DOHH2 (cell line): ENCODE data around the gene COL4A3.

ENCODE experiments used
- H3F3A ChIP-seq: fragments of 200-600 bp; sonication (generic), shearing (Covaris generic); 2 replicates; pipeline ENCODE4 v1.6.0; 2016; ENCODE audit warnings: antibody characterized with exemption, mild to moderate bottlenecking; ENCODE audit not compliant: control insufficient read depth, insufficient read depth
- H3K27ac ChIP-seq: fragments of 200-600 bp; sonication (generic); 2 replicates; pipeline ENCODE4 v1.5.1; 2014; ENCODE audit warnings: low read depth, mild to moderate bottlenecking, low read length, moderate library complexity
- H3K27me3 ChIP-seq: fragments of 200-600 bp; sonication (generic); 2 replicates; pipeline ENCODE4 v1.6.1; 2014; ENCODE audit warnings: mild to moderate bottlenecking, low read length, mixed read lengths; ENCODE audit not compliant: control insufficient read depth
- H3K36me3 ChIP-seq: fragments of 200-600 bp; sonication (generic); 2 replicates; pipeline ENCODE4 v1.6.1; 2014; ENCODE audit warnings: mild to moderate bottlenecking, low read length, moderate library complexity, mixed read lengths; ENCODE audit not compliant: control insufficient read depth
- H3K4me1 ChIP-seq: fragments of 200-600 bp; sonication (generic); 2 replicates; pipeline ENCODE4 v1.6.1; 2014; ENCODE audit warnings: mild to moderate bottlenecking, low read length, mixed read lengths; ENCODE audit not compliant: control insufficient read depth
- H3K4me2 ChIP-seq: fragments of 200-600 bp; sonication (generic); 2 replicates; pipeline ENCODE4 v1.6.0; 2014; ENCODE audit warnings: mild to moderate bottlenecking, low read length, moderate library complexity
- H3K4me3 ChIP-seq: fragments of 200-600 bp; sonication (generic); 2 replicates; pipeline ENCODE4 v1.5.1; 2014; ENCODE audit warnings: mild to moderate bottlenecking, low read length, mixed read lengths
- H3K79me2 ChIP-seq: fragments of 200-600 bp; sonication (generic); 2 replicates; pipeline ENCODE4 v1.6.1; 2014; ENCODE audit warnings: mild to moderate bottlenecking, low read length, mixed read lengths; ENCODE audit not compliant: control insufficient read depth
- H3K9me2 ChIP-seq: fragments of 200-600 bp; sonication (generic); replicated peaks from 2 replicates; pipeline ENCODE4 v1.6.1; 2014; ENCODE audit warnings: mild to moderate bottlenecking, low read length, mixed read lengths; ENCODE audit not compliant: control insufficient read depth
- H3K9me3 ChIP-seq: fragments of 200-600 bp; sonication (generic); 2 replicates; pipeline ENCODE4 v1.6.1; 2014; ENCODE audit warnings: antibody characterized with exemption, low read length, mixed read lengths; ENCODE audit not compliant: control insufficient read depth, insufficient read depth
- H4K20me1 ChIP-seq: fragments of 200-600 bp; sonication (generic); 2 replicates; pipeline ENCODE4 v1.6.0; 2014; ENCODE audit warnings: low read depth, mild to moderate bottlenecking, antibody characterized with exemption, low read length, moderate library complexity; ENCODE audit not compliant: control insufficient read depth, insufficient read depth
- EZH2phosphoT487 ChIP-seq: fragments of 200-600 bp; sonication (generic); IDR thresholded peaks from 2 replicates; pipeline ENCODE4 v1.6.1; 2017; ENCODE audit warnings: borderline replicate concordance, mild to moderate bottlenecking, antibody characterized with exemption, low read length, moderate library complexity, mixed read lengths
- TF ChIP-seq, protein P1 (sequence below): fragments of 200-600 bp; sonication (generic); IDR thresholded peaks from one replicate; pipeline ENCODE4 v1.5.1; 2014; ENCODE audit warnings: antibody characterized with exemption, mild to moderate bottlenecking, low read depth, low read length; ENCODE audit not compliant: poor library complexity, severe bottlenecking

Gene COL4A3

GRCh38 chr2:227252831-227253230 lies 88.4 kb downstream of the COL4A3 start:
- Histone ChIP-seq H3K4me2 (no peak overlapping the region), H3K27ac (no peak overlapping the region), H3K9me2 (no peaks in the 10 kb centered on the region), H3K36me3 (no peaks in the 10 kb centered on the region), H3K9me3 (no peaks in the 10 kb centered on the region), H3K4me1 (no peaks in the 10 kb centered on the region), H3K27me3 (no peaks in the 10 kb centered on the region), H3F3A (no peaks in the 10 kb centered on the region), H3K79me2 (no peaks in the 10 kb centered on the region), H4K20me1 (no peaks in the 10 kb centered on the region), H3K4me3 (no peak overlapping the region)
- TF ChIP-seq EZH2phosphoT487, result no peak
- TF ChIP-seq, protein P1, sequence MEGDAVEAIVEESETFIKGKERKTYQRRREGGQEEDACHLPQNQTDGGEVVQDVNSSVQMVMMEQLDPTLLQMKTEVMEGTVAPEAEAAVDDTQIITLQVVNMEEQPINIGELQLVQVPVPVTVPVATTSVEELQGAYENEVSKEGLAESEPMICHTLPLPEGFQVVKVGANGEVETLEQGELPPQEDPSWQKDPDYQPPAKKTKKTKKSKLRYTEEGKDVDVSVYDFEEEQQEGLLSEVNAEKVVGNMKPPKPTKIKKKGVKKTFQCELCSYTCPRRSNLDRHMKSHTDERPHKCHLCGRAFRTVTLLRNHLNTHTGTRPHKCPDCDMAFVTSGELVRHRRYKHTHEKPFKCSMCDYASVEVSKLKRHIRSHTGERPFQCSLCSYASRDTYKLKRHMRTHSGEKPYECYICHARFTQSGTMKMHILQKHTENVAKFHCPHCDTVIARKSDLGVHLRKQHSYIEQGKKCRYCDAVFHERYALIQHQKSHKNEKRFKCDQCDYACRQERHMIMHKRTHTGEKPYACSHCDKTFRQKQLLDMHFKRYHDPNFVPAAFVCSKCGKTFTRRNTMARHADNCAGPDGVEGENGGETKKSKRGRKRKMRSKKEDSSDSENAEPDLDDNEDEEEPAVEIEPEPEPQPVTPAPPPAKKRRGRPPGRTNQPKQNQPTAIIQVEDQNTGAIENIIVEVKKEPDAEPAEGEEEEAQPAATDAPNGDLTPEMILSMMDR, result no peak

GRCh38 chr2:227256605-227257004 lies 92.2 kb downstream of the COL4A3 start:
- Histone ChIP-seq H3K4me2 (no peak overlapping the region), H3K27me3 (no peaks in the 10 kb centered on the region), H3K27ac (no peak overlapping the region), H3K4me3 (no peak overlapping the region), H3K36me3 (no peaks in the 10 kb centered on the region), H3K9me2 (no peaks in the 10 kb centered on the region), H3K4me1 (no peaks in the 10 kb centered on the region), H3K79me2 (no peaks in the 10 kb centered on the region), H3K9me3 (no peaks in the 10 kb centered on the region), H3F3A (no peaks in the 10 kb centered on the region), H4K20me1 (no peaks in the 10 kb centered on the region)
- TF ChIP-seq, protein P1, result no peak
- no peak for TF ChIP-seq EZH2phosphoT487

- Histone ChIP-seq H3K27ac (no peak overlapping the region), H3K9me2 (no peaks in the 10 kb centered on the region), H3K4me3 (no peak overlapping the region), H3K4me2 (no peak overlapping the region), H3F3A (no peaks in the 10 kb centered on the region), H3K27me3 (no peaks in the 10 kb centered on the region), H3K9me3 (no peaks in the 10 kb centered on the region), H4K20me1 (no peaks in the 10 kb centered on the region), H3K4me1 (no peaks in the 10 kb centered on the region), H3K79me2 (no peaks in the 10 kb centered on the region), H3K36me3 (no peaks in the 10 kb centered on the region)
- TF ChIP-seq, protein P1, result no peak
- no peak for TF ChIP-seq EZH2phosphoT487
These were observed 93.4 kb downstream of the COL4A3 start for GRCh38 chr2:227257820-227258219.

- Histone ChIP-seq H3K36me3 (no peaks in the 10 kb centered on the region), H3K9me2 (no peaks in the 10 kb centered on the region), H3K4me1 (no peaks in the 10 kb centered on the region), H3K4me2 (no peak overlapping the region), H3K27me3 (no peaks in the 10 kb centered on the region), H3K9me3 (no peaks in the 10 kb centered on the region), H3F3A (no peaks in the 10 kb centered on the region), H4K20me1 (no peaks in the 10 kb centered on the region), H3K79me2 (no peaks in the 10 kb centered on the region), H3K4me3 (no peak overlapping the region), H3K27ac (no peak overlapping the region)
- TF ChIP-seq EZH2phosphoT487, result no peak
- TF ChIP-seq, protein P1, result no peak
These were observed 95.6 kb downstream of the COL4A3 start for GRCh38 chr2:227260041-227260440.
